ENCODE measurements around the gene ME1.

- TF ChIP-seq BCL11B (tag by site-specific recombination; IDR thresholded peaks at IDR 0.05; ENCODE audit: low read depth) (no peak), BCL11A (tag by site-specific recombination; IDR thresholded peaks at IDR 0.05; ENCODE audit: low read depth) (no peak), ZNF629 (tag by site-specific recombination; IDR thresholded peaks at IDR 0.05) (no peak), ZNF146 (tag by site-specific recombination; IDR thresholded peaks at IDR 0.05) (no peak), CTCF (tag by site-specific recombination; IDR thresholded peaks at IDR 0.05) (no peak), ZNF362 (tag by site-specific recombination; IDR thresholded peaks at IDR 0.05) (no peak), KLF7 (tag by site-specific recombination; IDR thresholded peaks at IDR 0.05; ENCODE audit: borderline replicate concordance) (no peak), MZF1 (tag by site-specific recombination; IDR thresholded peaks at IDR 0.05; ENCODE audit: borderline replicate concordance) (no peak), ZNF335 (tag by site-specific recombination; conservative IDR thresholded peaks at IDR 0.05) (no peak), ZNF626 (tag by site-specific recombination; IDR thresholded peaks at IDR 0.05) (no peak), ZNF174 (tag by site-specific recombination; IDR thresholded peaks at IDR 0.05) (no peak)
- TF ChIP-seq, protein P1, sequence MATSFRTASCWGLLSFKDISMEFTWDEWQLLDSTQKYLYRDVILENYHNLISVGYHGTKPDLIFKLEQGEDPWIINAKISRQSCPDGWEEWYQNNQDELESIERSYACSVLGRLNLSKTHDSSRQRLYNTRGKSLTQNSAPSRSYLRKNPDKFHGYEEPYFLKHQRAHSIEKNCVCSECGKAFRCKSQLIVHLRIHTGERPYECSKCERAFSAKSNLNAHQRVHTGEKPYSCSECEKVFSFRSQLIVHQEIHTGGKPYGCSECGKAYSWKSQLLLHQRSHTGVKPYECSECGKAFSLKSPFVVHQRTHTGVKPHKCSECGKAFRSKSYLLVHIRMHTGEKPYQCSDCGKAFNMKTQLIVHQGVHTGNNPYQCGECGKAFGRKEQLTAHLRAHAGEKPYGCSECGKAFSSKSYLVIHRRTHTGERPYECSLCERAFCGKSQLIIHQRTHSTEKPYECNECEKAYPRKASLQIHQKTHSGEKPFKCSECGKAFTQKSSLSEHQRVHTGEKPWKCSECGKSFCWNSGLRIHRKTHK (tag by site-specific recombination; IDR thresholded peaks at IDR 0.05) = no peak
- TF ChIP-seq, protein P2, sequence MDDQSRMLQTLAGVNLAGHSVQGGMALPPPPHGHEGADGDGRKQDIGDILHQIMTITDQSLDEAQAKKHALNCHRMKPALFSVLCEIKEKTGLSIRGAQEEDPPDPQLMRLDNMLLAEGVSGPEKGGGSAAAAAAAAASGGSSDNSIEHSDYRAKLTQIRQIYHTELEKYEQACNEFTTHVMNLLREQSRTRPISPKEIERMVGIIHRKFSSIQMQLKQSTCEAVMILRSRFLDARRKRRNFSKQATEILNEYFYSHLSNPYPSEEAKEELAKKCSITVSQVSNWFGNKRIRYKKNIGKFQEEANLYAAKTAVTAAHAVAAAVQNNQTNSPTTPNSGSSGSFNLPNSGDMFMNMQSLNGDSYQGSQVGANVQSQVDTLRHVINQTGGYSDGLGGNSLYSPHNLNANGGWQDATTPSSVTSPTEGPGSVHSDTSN (CRISPR knock-in tag; IDR thresholded peaks at IDR 0.05) = no peak
- TF ChIP-seq, protein P3, sequence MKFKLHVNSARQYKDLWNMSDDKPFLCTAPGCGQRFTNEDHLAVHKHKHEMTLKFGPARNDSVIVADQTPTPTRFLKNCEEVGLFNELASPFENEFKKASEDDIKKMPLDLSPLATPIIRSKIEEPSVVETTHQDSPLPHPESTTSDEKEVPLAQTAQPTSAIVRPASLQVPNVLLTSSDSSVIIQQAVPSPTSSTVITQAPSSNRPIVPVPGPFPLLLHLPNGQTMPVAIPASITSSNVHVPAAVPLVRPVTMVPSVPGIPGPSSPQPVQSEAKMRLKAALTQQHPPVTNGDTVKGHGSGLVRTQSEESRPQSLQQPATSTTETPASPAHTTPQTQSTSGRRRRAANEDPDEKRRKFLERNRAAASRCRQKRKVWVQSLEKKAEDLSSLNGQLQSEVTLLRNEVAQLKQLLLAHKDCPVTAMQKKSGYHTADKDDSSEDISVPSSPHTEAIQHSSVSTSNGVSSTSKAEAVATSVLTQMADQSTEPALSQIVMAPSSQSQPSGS (tag by site-specific recombination; IDR thresholded peaks at IDR 0.05; ENCODE audit: low read depth) = no peak
Observed at GRCh38 chr6:83199173-83199862, 231.5 kb downstream of the ME1 start.
